ENCODE data around the gene RBFOX2.

DNA sequence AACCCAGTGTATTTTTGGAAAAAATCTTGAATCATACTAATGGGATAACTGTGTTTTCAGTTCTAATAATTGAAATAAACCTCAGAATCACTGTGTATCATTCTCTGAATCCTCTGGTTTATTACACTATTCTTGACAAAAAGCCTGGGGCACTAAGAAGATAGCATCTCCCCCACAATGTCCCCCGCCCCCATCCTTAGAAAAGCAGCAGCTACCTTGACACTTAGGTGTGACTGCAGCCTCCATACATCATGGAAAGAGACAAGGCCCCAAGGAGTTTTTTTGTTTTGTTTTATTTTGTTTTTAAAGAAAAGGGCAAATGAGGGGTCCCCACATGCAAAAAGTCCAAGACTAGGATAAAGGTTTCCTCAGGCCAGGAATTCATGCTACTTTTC is 186.1 kb downstream of the RBFOX2 start:
- TF ChIP-seq, protein P1, sequence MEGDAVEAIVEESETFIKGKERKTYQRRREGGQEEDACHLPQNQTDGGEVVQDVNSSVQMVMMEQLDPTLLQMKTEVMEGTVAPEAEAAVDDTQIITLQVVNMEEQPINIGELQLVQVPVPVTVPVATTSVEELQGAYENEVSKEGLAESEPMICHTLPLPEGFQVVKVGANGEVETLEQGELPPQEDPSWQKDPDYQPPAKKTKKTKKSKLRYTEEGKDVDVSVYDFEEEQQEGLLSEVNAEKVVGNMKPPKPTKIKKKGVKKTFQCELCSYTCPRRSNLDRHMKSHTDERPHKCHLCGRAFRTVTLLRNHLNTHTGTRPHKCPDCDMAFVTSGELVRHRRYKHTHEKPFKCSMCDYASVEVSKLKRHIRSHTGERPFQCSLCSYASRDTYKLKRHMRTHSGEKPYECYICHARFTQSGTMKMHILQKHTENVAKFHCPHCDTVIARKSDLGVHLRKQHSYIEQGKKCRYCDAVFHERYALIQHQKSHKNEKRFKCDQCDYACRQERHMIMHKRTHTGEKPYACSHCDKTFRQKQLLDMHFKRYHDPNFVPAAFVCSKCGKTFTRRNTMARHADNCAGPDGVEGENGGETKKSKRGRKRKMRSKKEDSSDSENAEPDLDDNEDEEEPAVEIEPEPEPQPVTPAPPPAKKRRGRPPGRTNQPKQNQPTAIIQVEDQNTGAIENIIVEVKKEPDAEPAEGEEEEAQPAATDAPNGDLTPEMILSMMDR (IDR thresholded peaks at IDR 0.05), result no peak
- TF ChIP-seq POLR2AphosphoS5 (IDR thresholded peaks at IDR 0.05; ENCODE audit: low read depth, low read length), result no peak

Data from Panc1 (cell line).